ENCODE measurements around the gene ENTPD8. TPM values are rescaled to one million over a fixed set of nuclear protein-coding genes. Genes with fewer than 3 reads are reported as not detected.
A peak's percentile ranks its signal among the peaks of the same experiment; 100 is the strongest.

Gene ENTPD8
- total and polyA plus RNA-seq, 10 of the 15 experiments (the other 5 are each of a cell fraction or from before 2014, with no cell fraction given) = not detected

- Histone ChIP-seq H3K36me3 (ENCODE audit: control insufficient read depth in 2 of 2, insufficient read depth in 2 of 2, low read length in 1 of 2) (no peaks in the 10 kb centered on the region), H3K79me2 (ENCODE audit: control insufficient read depth, insufficient read depth, low read length) (peaks cover 9% of the 10 kb centered on the region), H3K9ac (ENCODE audit: control insufficient read depth, insufficient read depth, low read length) (no peak overlapping the region), H3K4me1 (ENCODE audit: control insufficient read depth, insufficient read depth, low read length) (peaks cover 26% of the 10 kb centered on the region), H3K27ac (ENCODE audit: control insufficient read depth, insufficient read depth) (no peak overlapping the region), H3K27me3 (replicated peaks in 1 of 2; ENCODE audit: control insufficient read depth in 2 of 2, insufficient read depth in 2 of 2, low read length in 1 of 2) (no peaks in the 10 kb centered on the region), H4K20me1 (ENCODE audit: control insufficient read depth, insufficient read depth) (no peaks in the 10 kb centered on the region), H3K4me2 (ENCODE audit: control insufficient read depth, insufficient read depth) (peak overlapping the region; percentile 78; the same call in 1 of the 2 replicates), H3K4me3 (no peak overlapping the region), H2AFZ (ENCODE audit: control insufficient read depth, low read depth, low read length) (peak overlapping the region; percentile 73), H3K9me3 (replicated peaks; ENCODE audit: control insufficient read depth, insufficient read depth, low read length) (no peaks in the 10 kb centered on the region)
- intact Hi-C loops (cut with micrococcal nuclease; ENCODE audit: unreplicated experiment) = loop anchor here (10.0 kb wide), 1 partner anchor 64 kb away; no protein-coding TSS in a partner anchor
- FAIRE-seq (no peak), ATAC-seq (no peak), DNase-seq (ENCODE audit: low read depth, low spot score) (no peak)
- WGBS (ENCODE audit: insufficient coverage, insufficient replicate concordance, low lambda C conversion rate, missing lambda C conversion rate) = 91% methylated on average over 14 of the region's 21 CpGs
- TF ChIP-seq HDAC6 (IDR thresholded peaks at IDR 0.05; ENCODE audit: unreplicated experiment) (no peak), ZBTB33 (IDR thresholded peaks at IDR 0.05) (no peak), NBN (IDR thresholded peaks at IDR 0.05) (no peak), SIX5 (IDR thresholded peaks at IDR 0.05; ENCODE audit: low read depth, low read length, severe bottlenecking) (no peak), CEBPB (IDR thresholded peaks at IDR 0.05; ENCODE audit: borderline replicate concordance in 1 of 2, low read depth in 2 of 2, low read length in 2 of 2) (no peak), EED (IDR thresholded peaks at IDR 0.05; ENCODE audit: low read depth) (no peak), GATAD2B (conservative IDR thresholded peaks at IDR 0.05; ENCODE audit: low read depth) (no peak), RAD21 (IDR thresholded peaks at IDR 0.05; ENCODE audit: insufficient read depth, low read depth, low read length) (no peak), SREBF2 (IDR thresholded peaks at IDR 0.05; ENCODE audit: low read length) (no peak), MYC (IDR thresholded peaks at IDR 0.05; ENCODE audit: insufficient read depth, insufficient read length, insufficient replicate concordance, low read length, severe bottlenecking) (no peak), USF1 (IDR thresholded peaks at IDR 0.05; ENCODE audit: borderline replicate concordance, extremely low read length, insufficient read depth, low read depth, low read length) (no peak), ZNF217 (IDR thresholded peaks at IDR 0.05) (no peak), ZBTB11 (CRISPR knock-in tag; IDR thresholded peaks at IDR 0.05) (no peak), TCF7 (IDR thresholded peaks at IDR 0.05; ENCODE audit: borderline replicate concordance) (no peak), ZNF384 (IDR thresholded peaks at IDR 0.05; ENCODE audit: borderline replicate concordance, low read depth, low read length) (no peak)
- POLR2A ChIA-PET = no interaction called here
- BruUV-seq (replicated peaks) = no TSS peak
- RAD21 ChIA-PET (ENCODE audit: unreplicated experiment) = no interaction called here
- SMC1A ChIA-PET (ENCODE audit: uncharacterized antibody, unreplicated experiment) = no interaction called here
- in situ Hi-C loops (cut with MboI) = no loop called here
- CTCF ChIA-PET = no interaction called here
These were observed 20.1 kb upstream of the ENTPD8 start for GRCh38 chr9:137461316-137461662.
